Dermis blood vessel endothelial cell (primary cell): Measurements from ENCODE around the gene AQP12B. TPM values are rescaled to one million over a fixed set of nuclear protein-coding genes. Genes with fewer than 3 reads are reported as not detected.

Experiments
- DNase-seq: peaks from one replicate; pipeline ENCODE4 v3.0.0; 2010
- total RNA-seq: library from RNA; depleted of rRNA; stranded (reverse); fragments of >200 nt; gene quantifications from 2 replicates; pipeline ENCODE4 v1.2.3, GENCODE V29; 2014

The AQP12B gene
- total RNA-seq, 1 donor from 2014 or later = not detected

- no peak for DNase-seq
These were observed 51.0 kb downstream of the AQP12B start for GRCh38 chr2:240631548-240632305.

GRCh38 chr2:240630771-240631547 is 51.7 kb downstream of the AQP12B start:
- no peak for DNase-seq

- no peak for DNase-seq
These were observed 52.5 kb downstream of the AQP12B start for GRCh38 chr2:240629968-240630770.

GRCh38 chr2:240629619-240629967 is 53.1 kb downstream of the AQP12B start:
- DNase-seq = no peak

GRCh38 chr2:240628808-240629618 is 53.7 kb downstream of the AQP12B start:
- DNase-seq = no peak

- DNase-seq = no peak
These were observed 54.2 kb downstream of the AQP12B start for GRCh38 chr2:240628507-240628807.

- DNase-seq = no peak
These were observed 54.8 kb downstream of the AQP12B start for GRCh38 chr2:240627736-240628506.

- no peak for DNase-seq
These were observed 56.0 kb downstream of the AQP12B start for GRCh38 chr2:240626531-240627300.

Other genes with a start within 250 kb of the AQP12B start
- gene GPC1, start 247.2 kb downstream of the AQP12B start, total RNA-seq = 8.3 and 11.3 TPM in 2 replicates
- 6.3 and 6.8 TPM in 2 replicates for gene ANKMY1, start 124.9 kb downstream of the AQP12B start, total RNA-seq
- 1.9 and 2.4 TPM in 2 replicates for gene DUSP28, start 122.5 kb downstream of the AQP12B start, total RNA-seq
- 42.5 and 117 TPM in 2 replicates for gene RNPEPL1, start 114.4 kb downstream of the AQP12B start, total RNA-seq
- gene CAPN10, start 96.2 kb downstream of the AQP12B start, total RNA-seq = 31.0 and 40.8 TPM in 2 replicates
- gene GPR35, start 57.4 kb downstream of the AQP12B start, total RNA-seq = 0.33 and 0.85 TPM in 2 replicates
- gene AQP12A, start 9.0 kb upstream of the AQP12B start, total RNA-seq = not detected in 2 replicates
- gene KIF1A, start 137.3 kb upstream of the AQP12B start, total RNA-seq = 0.05 TPM in 1 of 2 replicates, not detected in the other
- not detected in 2 replicates for gene AGXT, start 185.9 kb upstream of the AQP12B start, total RNA-seq
- not detected in 2 replicates for gene MAB21L4, start 213.3 kb upstream of the AQP12B start, total RNA-seq
- gene CROCC2, start 223.5 kb upstream of the AQP12B start, total RNA-seq = not detected in 2 replicates